Measurements from ENCODE around the gene AMMECR1. TPM values are rescaled to one million over a fixed set of nuclear protein-coding genes. Genes with fewer than 3 reads are reported as not detected.
A peak's percentile ranks its signal among the peaks of the same experiment; 100 is the strongest.

The AMMECR1 gene
- total and polyA plus RNA-seq, 8 donors: 0.45 to 28.7 (median 3.6) TPM

- intact Hi-C loops (cut with DNase I; ENCODE audit: low total_unique reads): no loop called here
- TF ChIP-seq POLR2AphosphoS5 (IDR thresholded peaks at IDR 0.05) (no peak), POLR2A (IDR thresholded peaks at IDR 0.05) (no peak), EP300 (IDR thresholded peaks at IDR 0.05) (no peak)
- TF ChIP-seq, protein P1, sequence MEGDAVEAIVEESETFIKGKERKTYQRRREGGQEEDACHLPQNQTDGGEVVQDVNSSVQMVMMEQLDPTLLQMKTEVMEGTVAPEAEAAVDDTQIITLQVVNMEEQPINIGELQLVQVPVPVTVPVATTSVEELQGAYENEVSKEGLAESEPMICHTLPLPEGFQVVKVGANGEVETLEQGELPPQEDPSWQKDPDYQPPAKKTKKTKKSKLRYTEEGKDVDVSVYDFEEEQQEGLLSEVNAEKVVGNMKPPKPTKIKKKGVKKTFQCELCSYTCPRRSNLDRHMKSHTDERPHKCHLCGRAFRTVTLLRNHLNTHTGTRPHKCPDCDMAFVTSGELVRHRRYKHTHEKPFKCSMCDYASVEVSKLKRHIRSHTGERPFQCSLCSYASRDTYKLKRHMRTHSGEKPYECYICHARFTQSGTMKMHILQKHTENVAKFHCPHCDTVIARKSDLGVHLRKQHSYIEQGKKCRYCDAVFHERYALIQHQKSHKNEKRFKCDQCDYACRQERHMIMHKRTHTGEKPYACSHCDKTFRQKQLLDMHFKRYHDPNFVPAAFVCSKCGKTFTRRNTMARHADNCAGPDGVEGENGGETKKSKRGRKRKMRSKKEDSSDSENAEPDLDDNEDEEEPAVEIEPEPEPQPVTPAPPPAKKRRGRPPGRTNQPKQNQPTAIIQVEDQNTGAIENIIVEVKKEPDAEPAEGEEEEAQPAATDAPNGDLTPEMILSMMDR (IDR thresholded peaks at IDR 0.05): no peak
- Histone ChIP-seq H3K9me3 (no peaks in the 10 kb centered on the region), H3K4me3 (no peak overlapping the region), H3K27me3 (no peaks in the 10 kb centered on the region), H3K36me3 (no peaks in the 10 kb centered on the region), H3K27ac (no peak overlapping the region), H3K4me1 (peaks cover 0 to 13% (median 2%) of the 10 kb centered on the region in 4 donors)
- WGBS, 5 donors: 52 to 93% (median 58%) methylated on average over 4 to 5 of the region's 5 CpGs
- peak; percentile 57 to 63 for DNase-seq
Measured at GRCh38 chrX:110178179-110178865, 139.6 kb downstream of the AMMECR1 start.

GRCh38 chrX:110175696-110176095, 142.2 kb downstream of the AMMECR1 start:
- intact Hi-C loops (cut with DNase I; ENCODE audit: low total_unique reads): no loop called here
- Histone ChIP-seq H3K27ac (no peak overlapping the region), H3K4me3 (no peak overlapping the region), H3K9me3 (no peaks in the 10 kb centered on the region), H3K4me1 (peaks cover 0 to 14% (median under 1%) of the 10 kb centered on the region in 4 donors), H3K36me3 (peaks cover 0 to 10% (median 0%) of the 10 kb centered on the region in 4 donors), H3K27me3 (no peaks in the 10 kb centered on the region)
- no peak for TF ChIP-seq POLR2AphosphoS5 (IDR thresholded peaks at IDR 0.05)
- TF ChIP-seq EP300 (IDR thresholded peaks at IDR 0.05): no peak
- TF ChIP-seq, protein P1 (IDR thresholded peaks at IDR 0.05): no peak
- no peak for TF ChIP-seq POLR2A (IDR thresholded peaks at IDR 0.05)
- DNase-seq: no peak
- whole genome bisulfite sequencing, 5 donors: 65 to 89% (median 74%) methylated on average over 3 of the region's 3 CpGs; no CpG with 5 or more reads in 1 of the 5 donors

DNA sequence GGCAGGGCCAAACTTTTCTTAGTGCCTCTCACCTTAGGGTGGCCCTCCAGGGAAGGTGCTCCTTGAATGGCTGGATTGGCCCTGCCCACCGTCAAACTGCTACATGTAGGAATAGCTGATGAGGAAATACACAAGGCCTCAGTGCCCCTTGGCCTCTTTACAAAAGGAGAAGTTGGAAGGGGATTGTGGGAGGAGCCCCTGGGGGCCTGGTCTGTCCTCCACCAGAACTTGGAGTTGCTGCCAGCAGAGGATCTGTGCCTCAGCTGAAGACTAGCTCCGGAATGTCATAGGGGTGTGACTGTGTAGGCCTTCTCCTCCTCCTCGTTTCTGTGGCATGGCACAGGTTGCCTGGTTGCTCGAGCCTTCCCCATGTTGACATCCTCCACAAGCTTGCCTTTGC, 142.7 kb downstream of the AMMECR1 start:
- WGBS, 5 donors: 62 to 82% (median 80%) methylated on average over 4 of the region's 4 CpGs
- Histone ChIP-seq H3K4me1 (peaks cover 0 to 9% (median 0%) of the 10 kb centered on the region in 4 donors), H3K27ac (no peak overlapping the region), H3K9me3 (no peaks in the 10 kb centered on the region), H3K4me3 (no peak overlapping the region), H3K27me3 (no peaks in the 10 kb centered on the region), H3K36me3 (peaks cover 0 to 10% (median 0%) of the 10 kb centered on the region in 4 donors)
- TF ChIP-seq POLR2AphosphoS5 (IDR thresholded peaks at IDR 0.05): no peak
- no peak for TF ChIP-seq EP300 (IDR thresholded peaks at IDR 0.05)
- no peak for TF ChIP-seq POLR2A (IDR thresholded peaks at IDR 0.05)
- TF ChIP-seq, protein P1 (IDR thresholded peaks at IDR 0.05): no peak
- DNase-seq: no peak
- intact Hi-C loops (cut with DNase I; ENCODE audit: low total_unique reads): no loop called here

DNA sequence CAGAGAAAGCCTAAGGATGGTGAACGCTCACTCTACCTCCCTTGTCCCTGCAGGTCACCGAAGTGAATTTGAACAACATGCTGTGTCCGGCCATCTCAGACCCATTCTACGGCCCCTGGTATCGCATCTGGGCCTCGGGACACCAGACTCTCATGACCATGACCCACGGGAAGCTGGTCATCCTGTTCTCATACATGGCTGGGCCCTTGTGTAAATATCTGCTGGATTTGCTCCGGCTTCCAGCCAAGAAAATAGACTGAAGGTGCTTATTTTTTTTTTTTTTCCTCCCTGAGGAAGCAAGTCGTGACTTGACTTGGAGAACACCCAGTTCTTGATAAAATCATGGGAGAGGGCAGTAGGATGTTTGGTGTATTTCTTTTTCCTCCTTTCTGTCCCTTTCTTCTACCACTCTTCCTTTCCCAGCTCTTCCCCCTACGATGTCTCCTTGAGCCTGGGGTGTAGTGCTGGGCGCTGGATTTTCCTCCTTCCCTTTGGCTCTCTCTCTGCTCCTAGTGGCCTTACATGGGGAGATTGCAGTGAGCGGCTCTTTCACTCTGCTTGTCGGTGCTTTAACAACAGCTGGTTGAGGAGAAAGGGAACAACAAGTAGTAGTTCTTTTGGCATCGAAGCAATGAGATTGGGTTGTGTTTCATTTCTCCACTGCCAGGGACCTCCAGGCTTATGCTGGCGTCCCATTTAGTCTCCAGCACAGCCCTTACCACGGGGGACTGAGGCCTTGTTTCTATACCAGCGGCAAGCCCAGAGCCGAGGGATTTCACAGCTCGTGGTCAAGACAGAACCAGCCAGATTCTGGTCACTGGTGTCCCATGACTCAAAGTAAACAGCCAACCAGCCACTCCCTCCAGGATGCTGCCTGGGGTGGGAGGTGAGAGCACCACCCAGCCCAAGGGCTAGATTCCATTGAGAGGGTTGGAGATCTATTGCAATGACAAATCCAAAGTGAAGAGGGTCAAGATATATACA, 144.4 kb downstream of the AMMECR1 start:
- Histone ChIP-seq H3K4me3 (no peak overlapping the region), H3K27me3 (no peaks in the 10 kb centered on the region), H3K9me3 (no peaks in the 10 kb centered on the region), H3K36me3 (peaks cover 0 to 10% (median 0%) of the 10 kb centered on the region in 4 donors), H3K4me1 (peaks cover 0 to 6% (median 0%) of the 10 kb centered on the region in 4 donors), H3K27ac (peak overlapping the region; percentile 21 to 68 (median 30))
- intact Hi-C loops (cut with DNase I; ENCODE audit: low total_unique reads): no loop called here
- 42 to 63% (median 55%) methylated on average over 14 to 19 of the region's 19 CpGs for WGBS, 5 donors
- TF ChIP-seq POLR2A (IDR thresholded peaks at IDR 0.05): no peak
- TF ChIP-seq POLR2AphosphoS5 (IDR thresholded peaks at IDR 0.05): no peak
- TF ChIP-seq, protein P1 (IDR thresholded peaks at IDR 0.05): no peak
- no peak for TF ChIP-seq EP300 (IDR thresholded peaks at IDR 0.05)
- DNase-seq: peak in 1 of 2 donors; percentile 56
